HG03571 (cell line): Measurements from ENCODE around the gene CNTNAP2.
"Not testable (repeated sequence)": the region's sequence is repeated elsewhere in the genome, so short reads cannot be mapped to it uniquely, and the experiment has no call there.

Experiments
- ATAC-seq: cut with Tn5 transposase; IDR thresholded peaks from one replicate; pipeline ENCODE4 v1.9.1; 2021; ENCODE audit not compliant: unreplicated experiment

CNTNAP2 gene

DNA sequence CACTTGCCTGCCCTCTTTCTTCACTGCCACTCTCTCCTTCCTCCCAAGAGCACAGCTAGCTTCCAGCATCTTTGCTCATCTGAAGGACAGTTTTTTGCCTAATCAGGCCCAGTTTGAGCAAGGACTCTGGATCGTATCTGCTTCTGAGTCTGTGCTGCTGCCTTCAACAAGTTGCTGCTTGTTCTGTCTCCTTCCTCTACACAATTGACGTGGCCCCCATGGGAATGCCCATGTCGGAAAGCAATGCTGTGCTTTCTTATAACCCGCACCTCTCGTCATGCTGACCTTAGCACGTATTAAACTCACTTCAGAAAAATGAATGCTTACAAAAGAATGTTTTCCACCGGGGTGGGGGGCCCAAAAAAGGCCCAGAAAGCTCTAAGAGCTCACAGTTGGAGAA, 2149.3 kb downstream of the CNTNAP2 start:
- ATAC-seq: no peak

- ATAC-seq: no peak
Observed at GRCh38 chr7:148266795-148267194, 2150.2 kb downstream of the CNTNAP2 start.

DNA sequence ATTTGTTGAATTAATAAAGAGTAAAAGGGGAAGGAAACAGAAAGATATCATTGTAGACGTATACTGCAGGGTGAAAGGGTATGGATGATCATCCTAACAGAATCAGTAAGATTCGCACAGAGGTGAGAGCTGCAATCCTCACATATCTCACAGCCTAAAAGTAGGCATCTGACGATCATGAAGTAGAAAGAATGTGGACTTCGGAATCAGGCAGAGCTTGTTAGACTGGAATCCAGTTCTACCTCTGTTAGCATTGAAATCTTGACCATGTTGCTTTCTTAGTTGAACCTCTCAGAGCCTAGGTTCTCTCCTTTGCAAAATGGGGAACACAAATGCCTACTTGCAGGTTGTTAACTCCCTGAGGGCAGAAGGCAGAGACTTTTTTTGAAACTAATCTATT, 2154.0 kb downstream of the CNTNAP2 start:
- ATAC-seq: no peak

GRCh38 chr7:148274118-148274517, 2157.5 kb downstream of the CNTNAP2 start:
- ATAC-seq: no peak

DNA sequence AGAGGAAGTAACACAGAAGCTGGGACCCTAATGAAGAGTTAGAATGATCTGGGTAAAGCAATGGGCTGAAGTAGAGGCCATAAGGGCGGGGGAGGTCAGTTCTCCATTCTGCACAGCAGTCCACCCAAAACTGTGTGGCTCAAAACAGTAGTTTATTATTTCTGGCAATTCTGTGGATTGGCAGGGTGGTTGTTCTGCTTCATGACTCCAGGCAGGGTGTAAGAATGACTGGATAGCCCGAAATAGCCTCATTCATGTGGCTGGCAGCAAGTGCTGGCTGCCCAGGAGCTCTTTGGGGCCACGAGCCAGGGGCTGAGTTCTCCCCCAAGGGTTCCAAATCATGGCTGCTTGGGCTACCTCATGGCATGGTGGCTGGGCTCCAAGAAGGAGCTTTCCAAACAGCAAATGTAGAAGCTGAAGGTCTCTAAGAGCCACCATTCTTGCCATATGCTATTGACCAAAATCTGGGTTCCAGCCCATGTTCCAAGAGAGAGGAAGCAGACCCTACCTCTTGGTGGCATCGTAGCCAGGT, 2158.8 kb downstream of the CNTNAP2 start:
- ATAC-seq: no peak

GRCh38 chr7:148276314-148277041, 2159.9 kb downstream of the CNTNAP2 start:
- no peak for ATAC-seq

DNA sequence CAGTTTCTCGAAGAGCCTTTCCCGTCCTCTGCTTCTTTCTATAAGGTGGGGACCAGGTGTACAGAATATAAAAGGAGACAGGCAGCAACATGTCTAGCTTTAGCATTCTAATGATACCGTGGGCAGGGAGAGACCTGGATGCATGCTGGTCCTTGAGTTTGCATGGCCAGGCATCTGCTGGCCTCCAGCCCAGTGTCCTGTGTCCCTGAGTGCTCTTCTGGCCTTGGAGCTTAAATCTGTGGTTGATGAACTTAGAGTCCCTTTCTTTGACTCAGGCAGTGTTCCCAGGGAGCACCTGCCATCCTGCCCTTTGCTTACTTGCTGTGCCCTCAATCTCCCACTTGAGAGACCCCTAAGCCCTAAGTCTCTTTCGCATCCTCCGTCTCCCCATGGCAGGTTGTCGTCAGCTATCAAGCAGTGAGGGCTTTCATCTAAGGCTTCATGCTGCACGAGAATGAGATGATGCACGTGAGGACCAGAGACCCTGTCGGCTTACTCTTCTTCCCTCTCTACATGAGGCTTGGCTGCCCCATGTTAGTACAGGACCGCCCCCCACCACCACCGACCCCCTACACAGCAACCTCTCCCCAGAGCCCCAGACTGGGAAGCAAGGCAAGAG, 2160.6 kb downstream of the CNTNAP2 start:
- no peak for ATAC-seq

DNA sequence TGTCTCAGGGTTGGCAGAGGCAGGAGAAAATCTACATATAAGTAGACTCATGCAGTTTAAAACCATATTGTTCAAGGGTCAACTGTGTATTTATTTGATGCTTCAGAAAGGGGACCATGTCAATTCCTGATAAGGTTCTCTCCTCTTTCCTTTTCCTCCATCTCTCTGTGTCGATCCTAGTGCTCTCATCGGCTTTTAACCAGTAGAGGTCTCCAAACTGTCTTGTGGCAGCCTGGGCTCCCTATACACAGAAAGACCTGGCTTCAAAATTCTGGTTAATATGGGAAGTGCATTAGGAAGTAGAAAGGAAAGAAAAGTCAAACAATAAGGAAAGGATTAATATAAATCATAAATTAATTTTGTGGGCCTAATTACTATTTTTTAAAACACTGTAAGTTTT, 2169.5 kb downstream of the CNTNAP2 start:
- no peak for ATAC-seq

- ATAC-seq: no peak
Observed at GRCh38 chr7:148287538-148287937, 2170.9 kb downstream of the CNTNAP2 start.

DNA sequence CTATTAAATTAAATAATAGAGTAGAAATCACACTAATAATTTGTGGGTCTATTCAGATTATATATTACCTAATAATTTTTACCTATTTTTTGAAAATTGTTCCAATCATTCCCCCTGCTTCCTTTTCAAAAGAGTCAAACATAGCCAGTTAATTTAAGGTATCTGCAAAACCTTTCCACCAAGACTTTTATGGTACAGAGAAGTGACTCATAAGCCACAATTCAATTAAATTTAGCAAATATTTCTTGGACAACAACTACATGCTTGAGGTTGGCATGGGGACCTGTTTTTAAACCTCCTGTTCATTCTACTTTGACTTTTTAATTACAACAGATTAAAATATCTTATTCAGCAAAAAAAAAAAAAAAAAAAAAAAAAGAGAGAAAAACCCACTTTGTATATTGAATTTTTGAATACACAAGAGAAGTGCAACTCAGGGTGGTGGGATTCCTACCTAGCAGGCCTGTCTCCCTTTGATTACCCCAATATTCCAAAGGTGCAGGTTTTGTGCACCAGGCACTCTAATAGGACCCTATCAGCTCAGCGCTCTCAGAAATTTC, 2172.1 kb downstream of the CNTNAP2 start:
- ATAC-seq: no peak

GRCh38 chr7:148289630-148290029, 2173.0 kb downstream of the CNTNAP2 start:
- ATAC-seq: no peak

- no peak for ATAC-seq
Observed at GRCh38 chr7:148290538-148290937, 2173.9 kb downstream of the CNTNAP2 start.

DNA sequence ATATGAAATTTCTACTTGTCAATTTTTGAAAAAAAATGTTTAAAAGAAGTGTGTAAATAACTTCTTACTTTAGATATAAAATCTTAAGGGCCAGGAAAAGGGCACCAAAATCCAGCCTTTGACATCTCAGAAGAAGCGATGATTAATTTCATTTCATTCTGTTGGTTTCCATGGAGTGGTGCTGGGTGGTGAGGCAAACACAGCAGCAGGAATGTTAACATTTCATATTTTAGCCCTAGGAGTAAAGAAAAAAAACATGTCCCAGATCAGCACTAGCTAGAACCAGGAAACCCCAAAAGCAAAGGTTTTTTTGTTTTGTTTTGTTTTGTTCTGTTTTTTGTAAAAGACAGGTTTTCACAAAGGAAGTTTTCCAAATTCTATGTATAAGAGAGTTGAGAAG, 2175.2 kb downstream of the CNTNAP2 start:
- ATAC-seq: no peak

DNA sequence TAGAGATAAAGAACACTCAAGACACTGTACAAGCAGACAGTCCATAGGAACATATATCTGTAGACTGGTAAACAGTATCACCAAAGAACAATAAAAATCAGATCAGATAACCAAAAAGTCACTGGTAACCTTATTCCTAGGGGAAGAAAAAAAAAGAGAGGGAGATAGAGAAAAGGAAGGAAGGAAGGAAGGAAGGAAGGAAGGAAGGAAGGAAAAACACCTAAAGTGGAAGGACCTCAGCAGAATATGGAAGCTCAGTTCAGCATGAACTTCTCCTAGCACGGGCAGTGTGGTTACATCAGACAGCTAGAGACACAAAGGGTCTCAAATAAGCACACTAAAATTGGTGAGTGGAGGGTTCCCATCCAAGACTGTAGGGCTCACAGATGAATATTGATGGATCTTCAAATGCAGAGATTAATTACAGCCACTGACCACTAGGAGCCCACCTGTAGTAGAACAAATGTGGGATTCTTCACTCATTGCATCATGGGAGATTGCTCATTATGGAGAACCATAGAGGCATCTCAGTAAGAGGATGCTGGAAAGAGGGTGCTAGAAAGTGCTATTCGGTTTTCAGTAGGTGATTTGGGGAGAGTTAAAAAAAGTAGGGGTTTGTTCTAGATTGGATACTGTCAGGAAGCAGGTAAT, 2180.5 kb downstream of the CNTNAP2 start:
- no peak for ATAC-seq

DNA sequence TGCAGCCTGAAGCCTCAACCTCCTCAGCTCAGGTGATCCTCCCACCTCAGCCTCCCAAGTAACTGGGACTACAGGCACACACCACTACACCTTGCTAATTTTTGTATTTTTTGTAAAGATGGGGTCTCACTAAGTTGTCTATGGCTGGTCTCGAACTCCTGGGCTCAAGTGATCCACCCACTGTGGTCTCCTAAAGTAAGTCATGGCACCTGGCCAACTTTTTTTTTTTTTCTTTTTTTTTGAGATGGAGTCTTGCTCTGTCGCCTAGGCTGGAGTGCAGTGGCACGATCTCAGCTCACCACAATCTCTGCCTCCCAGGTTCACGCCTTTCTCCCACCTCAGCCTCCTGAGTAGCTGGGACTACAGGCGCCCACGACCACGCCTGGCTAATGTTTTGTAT, 2182.2 kb downstream of the CNTNAP2 start:
- not testable (repeated sequence) for ATAC-seq

GRCh38 chr7:148299350-148300276, 2183.0 kb downstream of the CNTNAP2 start:
- no peak for ATAC-seq

- ATAC-seq: not testable (repeated sequence)
Observed at GRCh38 chr7:148302436-148302835, 2185.8 kb downstream of the CNTNAP2 start.

DNA sequence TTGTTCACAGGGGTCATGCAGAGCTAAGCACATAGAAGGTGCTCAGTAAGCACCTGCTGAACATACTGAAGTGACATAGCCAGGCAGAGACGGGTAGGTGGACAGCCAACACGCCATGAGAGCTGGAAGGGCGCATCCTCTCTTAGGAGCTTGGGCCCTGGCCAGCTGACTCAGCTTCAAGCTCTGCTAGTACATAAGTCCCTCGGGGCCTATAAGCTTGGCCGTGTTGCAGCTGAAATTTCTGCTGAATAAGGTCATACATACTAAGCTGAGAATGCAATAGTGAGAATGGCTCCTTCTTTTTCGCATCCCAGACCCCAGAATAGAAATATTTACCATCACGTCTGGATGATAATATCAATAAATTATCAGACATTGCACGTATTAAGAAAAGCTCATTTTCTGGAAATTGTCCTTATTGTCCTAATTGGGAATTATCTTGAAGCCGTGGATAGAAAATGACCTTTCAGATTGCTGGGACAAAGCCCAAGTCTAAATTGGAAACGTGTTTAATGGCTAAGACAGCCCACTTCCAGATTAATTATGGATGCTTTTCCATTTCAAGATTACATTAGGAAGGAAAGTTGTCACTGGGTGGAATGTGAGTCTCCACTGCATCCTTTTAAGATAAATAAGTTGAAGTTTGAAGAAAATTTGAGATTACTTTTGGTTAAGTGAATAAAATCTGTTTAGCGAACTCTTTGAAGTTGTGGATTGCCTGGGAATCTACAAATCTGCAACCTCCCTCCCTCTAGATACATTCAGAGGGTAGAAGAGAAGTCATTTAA, 2186.9 kb downstream of the CNTNAP2 start:
- ATAC-seq: no peak

DNA sequence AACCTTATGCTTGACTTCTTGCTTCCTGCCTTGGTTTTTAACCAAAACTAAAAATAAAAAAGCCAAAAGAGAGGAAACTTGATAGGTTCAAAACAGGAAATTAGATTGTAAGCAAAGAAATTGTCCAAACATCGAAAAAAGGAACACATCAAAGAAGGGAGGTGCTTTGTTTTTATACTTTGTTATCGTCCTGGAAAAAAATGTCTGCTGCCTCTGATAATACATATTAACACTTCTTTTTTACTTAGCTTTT, 2187.4 kb downstream of the CNTNAP2 start:
- no peak for ATAC-seq

DNA sequence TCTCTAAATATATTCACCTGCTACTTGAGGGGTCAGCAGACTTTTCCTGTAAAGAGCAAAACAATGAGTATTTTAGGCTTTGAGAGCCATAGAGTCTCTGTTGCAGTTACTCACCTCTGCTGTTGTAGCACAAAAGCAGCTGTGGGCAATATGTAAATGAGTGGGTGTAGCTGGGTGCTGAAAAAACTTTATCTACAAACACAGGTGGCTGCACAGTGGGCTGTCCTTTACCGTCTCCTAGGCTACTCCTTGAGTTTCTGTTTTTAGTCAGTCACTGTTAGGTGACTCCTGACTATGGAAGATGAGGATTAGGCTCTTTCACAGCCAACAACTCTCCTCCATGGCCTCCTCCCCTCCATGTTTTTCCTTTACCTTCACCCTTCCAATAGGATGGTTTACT, 2187.9 kb downstream of the CNTNAP2 start:
- no peak for ATAC-seq
